GM12875 (cell line): ENCODE measurements around the gene TRMT11.
"Not testable (repeated sequence)": the region's sequence is repeated elsewhere in the genome, so short reads cannot be mapped to it uniquely, and the experiment has no call there.

Source experiments
- H3K4me3 ChIP-seq: one replicate; pipeline ENCODE4 v1.5.1; 2011; ENCODE audit warnings: low read depth, low read length, control low read depth
- CTCF ChIP-seq: IDR thresholded peaks from 2 replicates; pipeline ENCODE4 v1.5.1; 2011; ENCODE audit warnings: low read depth, mild to moderate bottlenecking, control low read depth, inconsistent platforms, low read length, moderate library complexity, borderline replicate concordance; ENCODE audit not compliant: insufficient read depth

Gene TRMT11

GRCh38 chr6:126017668-126018067 lies 31.3 kb downstream of the TRMT11 start:
- no peak overlapping the region for H3K4me3 ChIP-seq
- TF ChIP-seq CTCF = no peak

- H3K4me3 ChIP-seq = no peak overlapping the region
- TF ChIP-seq CTCF = no peak
These were observed 34.1 kb downstream of the TRMT11 start for GRCh38 chr6:126020305-126021050.

- not testable (repeated sequence) for H3K4me3 ChIP-seq
These were observed 37.1 kb downstream of the TRMT11 start for GRCh38 chr6:126023474-126023873.

GRCh38 chr6:126026001-126026400 lies 39.7 kb downstream of the TRMT11 start:
- H3K4me3 ChIP-seq = no peak overlapping the region
- TF ChIP-seq CTCF = no peak

GRCh38 chr6:126027601-126028000 lies 41.3 kb downstream of the TRMT11 start:
- TF ChIP-seq CTCF = no peak
- H3K4me3 ChIP-seq = no peak overlapping the region

GRCh38 chr6:126030045-126030444 lies 43.7 kb downstream of the TRMT11 start:
- no peak for TF ChIP-seq CTCF
- no peak overlapping the region for H3K4me3 ChIP-seq

- H3K4me3 ChIP-seq = no peak overlapping the region
- peak; percentile 19; the same call in 1 of the 2 replicates for TF ChIP-seq CTCF
These were observed 47.4 kb downstream of the TRMT11 start for GRCh38 chr6:126033696-126034095.
